Measurements from ENCODE around the gene SRSF4. TPM values are rescaled to one million over a fixed set of nuclear protein-coding genes. Genes with fewer than 3 reads are reported as not detected.

The SRSF4 gene
- total and polyA plus RNA-seq, 2 donors (not counting 1 experiment from before 2014, with no cell fraction given) = 48.4 to 93.5 TPM

GRCh38 chr1:29159773-29160172 is 21.9 kb downstream of the SRSF4 start:
- Mint-ChIP-seq H3K27me3 (no peaks in the 10 kb centered on the region), H3K27ac (no peak overlapping the region), H3K4me3 (no peak overlapping the region), H3K4me1 (peaks cover 4% of the 10 kb centered on the region), H3K9me3 (ENCODE audit: insufficient read depth) (no peaks in the 10 kb centered on the region)
- H3K4me1 ChIP-seq (ENCODE audit: control insufficient read depth in 2 of 2, insufficient read depth in 2 of 2, low read length in 2 of 2) = no peaks in the 10 kb centered on the region
- no peak overlapping the region for H3K4me2 ChIP-seq (replicated peaks; ENCODE audit: low read depth, low read length, poor library complexity, severe bottlenecking)
- TF ChIP-seq EZH2 (IDR thresholded peaks at IDR 0.05; ENCODE audit: borderline replicate concordance, insufficient read depth, low read depth, low read length, poor library complexity, severe bottlenecking) (no peak), CTCF (IDR thresholded peaks at IDR 0.05) (no peak)
- no peaks in the 10 kb centered on the region for H3K9me3 ChIP-seq (ENCODE audit: control extremely low read depth in 1 of 3, control insufficient read depth in 2 of 3, insufficient read depth in 1 of 3, low read length in 2 of 3)
- H3K36me3 ChIP-seq (replicated peaks in 1 of 2; ENCODE audit: control extremely low read depth in 1 of 2, control insufficient read depth in 1 of 2, extremely low read depth in 1 of 2, insufficient read depth in 2 of 2, low read length in 1 of 2) = peaks cover 16 to 66% of the 10 kb centered on the region in 2 experiments
- 100% methylated on average over 2 of the region's 3 CpGs for WGBS (ENCODE audit: insufficient coverage)
- H4K20me1 ChIP-seq (ENCODE audit: control insufficient read depth, insufficient read depth, low read length, poor library complexity, severe bottlenecking) = peaks cover 70% of the 10 kb centered on the region
- POLR2A ChIA-PET = no interaction called here
- CTCF ChIA-PET = interaction anchor here (0.7 kb wide), 1 partner anchor 37 kb away, joined by 5 read pairs; no protein-coding TSS in a partner anchor
- no peaks in the 10 kb centered on the region for H3K27me3 ChIP-seq (replicated peaks in 1 of 4; ENCODE audit: control extremely low read depth in 1 of 4, control insufficient read depth in 3 of 4, insufficient read depth in 4 of 4, low read length in 3 of 4)
- H3K27ac ChIP-seq (ENCODE audit: low read length in 2 of 2) = no peak overlapping the region
- no peak for DNase-seq
- no peak overlapping the region for H2AFZ ChIP-seq (ENCODE audit: insufficient read depth, low read depth, low read length, poor library complexity, severe bottlenecking)
- no peak overlapping the region for H3K4me3 ChIP-seq (ENCODE audit: control extremely low read depth in 1 of 5, extremely low read depth in 1 of 5, insufficient read depth in 1 of 5, low read depth in 2 of 5, low read length in 4 of 5)
- intact Hi-C loops (cut with micrococcal nuclease) = no loop called here
- H3K79me2 ChIP-seq (ENCODE audit: control insufficient read depth, insufficient read depth, low read length) = peaks cover 58% of the 10 kb centered on the region
- no peak for ATAC-seq (ENCODE audit: low read depth)
- H3K9ac ChIP-seq (ENCODE audit: low read length) = no peak overlapping the region

- peaks cover 48% of the 10 kb centered on the region for H4K20me1 ChIP-seq (ENCODE audit: control insufficient read depth, insufficient read depth, low read length, poor library complexity, severe bottlenecking)
- 100% methylated on average over 1 of the region's 3 CpGs for WGBS (ENCODE audit: insufficient coverage)
- no peak overlapping the region for H3K4me3 ChIP-seq (ENCODE audit: control extremely low read depth in 1 of 5, extremely low read depth in 1 of 5, insufficient read depth in 1 of 5, low read depth in 2 of 5, low read length in 4 of 5)
- no peak overlapping the region for H3K27ac Mint-ChIP-seq
- H3K9me3 ChIP-seq (ENCODE audit: control extremely low read depth in 1 of 3, control insufficient read depth in 2 of 3, insufficient read depth in 1 of 3, low read length in 2 of 3) = no peaks in the 10 kb centered on the region
- no peaks in the 10 kb centered on the region for H3K4me1 ChIP-seq (ENCODE audit: control insufficient read depth in 2 of 2, insufficient read depth in 2 of 2, low read length in 2 of 2)
- peaks cover 34% of the 10 kb centered on the region for H3K79me2 ChIP-seq (ENCODE audit: control insufficient read depth, insufficient read depth, low read length)
- H3K27ac ChIP-seq (ENCODE audit: low read length in 2 of 2) = no peak overlapping the region
- TF ChIP-seq EZH2 (IDR thresholded peaks at IDR 0.05; ENCODE audit: borderline replicate concordance, insufficient read depth, low read depth, low read length, poor library complexity, severe bottlenecking) (no peak), CTCF (IDR thresholded peaks at IDR 0.05) (no peak)
- ATAC-seq (ENCODE audit: low read depth) = no peak
- no peak overlapping the region for H3K9ac ChIP-seq (ENCODE audit: low read length)
- POLR2A ChIA-PET = no interaction called here
- H3K27me3 Mint-ChIP-seq = no peaks in the 10 kb centered on the region
- no peaks in the 10 kb centered on the region for H3K4me1 Mint-ChIP-seq
- H3K27me3 ChIP-seq (replicated peaks in 1 of 4; ENCODE audit: control extremely low read depth in 1 of 4, control insufficient read depth in 3 of 4, insufficient read depth in 4 of 4, low read length in 3 of 4) = no peaks in the 10 kb centered on the region
- H3K36me3 ChIP-seq (replicated peaks in 1 of 2; ENCODE audit: control extremely low read depth in 1 of 2, control insufficient read depth in 1 of 2, extremely low read depth in 1 of 2, insufficient read depth in 2 of 2, low read length in 1 of 2) = peaks cover 10 to 82% of the 10 kb centered on the region in 2 experiments
- H3K4me3 Mint-ChIP-seq = no peak overlapping the region
- intact Hi-C loops (cut with micrococcal nuclease) = no loop called here
- no peak for DNase-seq
- CTCF ChIA-PET = no interaction called here
- no peak overlapping the region for H3K4me2 ChIP-seq (replicated peaks; ENCODE audit: low read depth, low read length, poor library complexity, severe bottlenecking)
- H3K9me3 Mint-ChIP-seq (ENCODE audit: insufficient read depth) = no peaks in the 10 kb centered on the region
- no peak overlapping the region for H2AFZ ChIP-seq (ENCODE audit: insufficient read depth, low read depth, low read length, poor library complexity, severe bottlenecking)
Measured at GRCh38 chr1:29157269-29157601, 24.5 kb downstream of the SRSF4 start.
